Retina (tissue), 1 donor: Measurements from ENCODE around the gene ERGIC2.
"Not testable (repeated sequence)": the region's sequence is repeated elsewhere in the genome, so short reads cannot be mapped to it uniquely, and the experiment has no call there.

Experiments used
- DNase-seq: peaks from one replicate; pipeline ENCODE4 v3.0.0-alpha.2; 2016

The ERGIC2 gene

GRCh38 chr12:29291226-29291625 is 89.7 kb downstream of the ERGIC2 start:
- DNase-seq = no peak

- DNase-seq = not testable (repeated sequence)
Measured at GRCh38 chr12:29290475-29290874, 90.5 kb downstream of the ERGIC2 start.

DNA sequence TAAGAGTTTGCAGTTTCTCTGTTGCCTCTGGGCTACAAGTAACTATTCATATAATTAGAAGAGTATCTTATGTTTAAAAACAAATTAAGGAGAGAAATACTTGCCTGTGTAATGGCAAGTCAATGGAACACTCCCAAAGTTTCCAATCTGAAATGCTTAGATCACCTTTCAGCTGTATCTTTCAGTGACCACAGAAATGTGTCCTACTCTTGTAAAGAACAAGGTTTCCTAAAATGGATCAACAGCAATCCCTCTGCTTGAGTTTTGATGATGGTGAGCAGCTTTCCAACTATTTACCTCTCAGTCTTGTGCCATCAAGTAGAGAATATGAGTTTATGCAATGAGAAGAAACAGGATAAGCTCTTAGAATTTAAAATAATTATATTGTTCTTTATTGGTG is 92.9 kb downstream of the ERGIC2 start:
- DNase-seq = no peak

GRCh38 chr12:29287622-29288021 is 93.3 kb downstream of the ERGIC2 start:
- no peak for DNase-seq
